Parathyroid adenoma (tissue), 2 donors: Measurements from ENCODE around the gene STIM2.

ENCODE experiments used
- H2AFZ ChIP-seq: fragments of 300-600 bp; sonication (generic); one replicate; pipeline ENCODE4 v1.7.0; 2017; ENCODE audit warnings: antibody characterized with exemption, mild to moderate bottlenecking
- H3K27ac ChIP-seq: fragments of 300-600 bp; sonication (generic); one replicate; pipeline ENCODE4 v1.7.0; 2017
- H3K27me3 ChIP-seq: fragments of 300-600 bp; sonication (generic); one replicate; pipeline ENCODE4 v1.7.0; 2017; ENCODE audit warnings: low read length; ENCODE audit not compliant: control insufficient read depth, insufficient read depth
- H3K36me3 ChIP-seq: fragments of 300-600 bp; sonication (generic); one replicate; pipeline ENCODE4 v1.7.0; 2017; ENCODE audit warnings: low read length; ENCODE audit not compliant: control insufficient read depth, insufficient read depth
- H3K4me1 ChIP-seq: fragments of 300-600 bp; sonication (generic); one replicate; pipeline ENCODE4 v1.7.0; 2017; ENCODE audit warnings: control low read depth
- H3K4me2 ChIP-seq: fragments of 300-600 bp; sonication (generic); one replicate; pipeline ENCODE4 v1.7.0; 2017; ENCODE audit warnings: low read length
- H3K4me3 ChIP-seq: fragments of 300-600 bp; sonication (generic); one replicate; pipeline ENCODE4 v1.7.0; 2017; ENCODE audit warnings: low read depth, low read length
- H3K79me2 ChIP-seq: fragments of 300-600 bp; sonication (generic); one replicate; pipeline ENCODE4 v1.7.0; 2017; ENCODE audit warnings: control low read depth
- H3K9ac ChIP-seq: fragments of 300-600 bp; sonication (generic); one replicate; pipeline ENCODE4 v1.7.0; 2017; ENCODE audit warnings: mild to moderate bottlenecking
- H3K9me3 ChIP-seq: fragments of 300-600 bp; sonication (generic); one replicate; pipeline ENCODE4 v1.7.0; 2017; ENCODE audit warnings: low read length; ENCODE audit not compliant: control insufficient read depth
- CTCF ChIP-seq: fragments of 300-600 bp; sonication (generic); IDR thresholded peaks from one replicate; pipeline ENCODE4 v1.7.0; 2017; ENCODE audit warnings: antibody characterized with exemption, mild to moderate bottlenecking
- donor health status: primary hyperparathyroidism.

The STIM2 gene

GRCh38 chr4:26815706-26816105 lies 44.9 kb upstream of the STIM2 start:
- Histone ChIP-seq H3K79me2 (no peaks in the 10 kb centered on the region), H3K9ac (no peak overlapping the region), H3K27ac (no peak overlapping the region), H3K4me2 (no peak overlapping the region), H3K9me3 (no peaks in the 10 kb centered on the region), H3K36me3 (no peaks in the 10 kb centered on the region), H3K27me3 (no peaks in the 10 kb centered on the region), H2AFZ (no peak overlapping the region), H3K4me1 (no peaks in the 10 kb centered on the region), H3K4me3 (no peak overlapping the region)
- no peak for TF ChIP-seq CTCF

- Histone ChIP-seq H3K27me3 (no peaks in the 10 kb centered on the region), H3K36me3 (no peaks in the 10 kb centered on the region), H2AFZ (no peak overlapping the region), H3K79me2 (no peaks in the 10 kb centered on the region), H3K9ac (no peak overlapping the region), H3K9me3 (no peaks in the 10 kb centered on the region), H3K4me2 (no peak overlapping the region), H3K27ac (no peak overlapping the region), H3K4me3 (no peak overlapping the region), H3K4me1 (no peaks in the 10 kb centered on the region)
- TF ChIP-seq CTCF, result no peak
Measured at GRCh38 chr4:26819026-26819425, 41.6 kb upstream of the STIM2 start.

GRCh38 chr4:26819478-26820095 lies 41.1 kb upstream of the STIM2 start:
- Histone ChIP-seq H3K4me1 (no peaks in the 10 kb centered on the region), H3K9ac (no peak overlapping the region), H3K4me2 (no peak overlapping the region), H3K9me3 (no peaks in the 10 kb centered on the region), H3K4me3 (no peak overlapping the region), H2AFZ (no peak overlapping the region), H3K79me2 (no peaks in the 10 kb centered on the region), H3K36me3 (no peaks in the 10 kb centered on the region), H3K27me3 (no peaks in the 10 kb centered on the region), H3K27ac (no peak overlapping the region)
- no peak for TF ChIP-seq CTCF

GRCh38 chr4:26820346-26820745 lies 40.3 kb upstream of the STIM2 start:
- no peaks in the 10 kb centered on the region for H3K9me3 ChIP-seq

More at GRCh38 chr4:26820346-26820745, 40.3 kb upstream of the STIM2 start:
- H2AFZ ChIP-seq, result no peak overlapping the region
- no peaks in the 10 kb centered on the region for H3K4me1 ChIP-seq
- H3K27ac ChIP-seq, result no peak overlapping the region
- TF ChIP-seq CTCF, result no peak
- H3K4me2 ChIP-seq, result no peak overlapping the region
- H3K4me3 ChIP-seq, result no peak overlapping the region
- H3K79me2 ChIP-seq, result no peaks in the 10 kb centered on the region
- no peaks in the 10 kb centered on the region for H3K36me3 ChIP-seq
- H3K27me3 ChIP-seq, result no peaks in the 10 kb centered on the region
- no peak overlapping the region for H3K9ac ChIP-seq
